Fibroblast of pulmonary artery (primary cell): Measurements from ENCODE around the gene DNAAF5.
"Not testable (repeated sequence)": the region's sequence is repeated elsewhere in the genome, so short reads cannot be mapped to it uniquely, and the experiment has no call there.

Experiments used
- DNase-seq: peaks from one replicate; pipeline ENCODE4 v3.0.0-alpha.2; 2010; ENCODE audit warnings: low read depth
- H3K4me3 ChIP-seq: replicated peaks from 2 replicates; pipeline ENCODE4 v1.5.1; 2011; ENCODE audit warnings: low read depth, mild to moderate bottlenecking, control low read depth, low read length, moderate library complexity
- CTCF ChIP-seq: IDR thresholded peaks from 2 replicates; pipeline ENCODE4 v1.5.1; 2011; ENCODE audit warnings: mild to moderate bottlenecking, control low read depth, low read length, inconsistent platforms; ENCODE audit errors: missing control alignments

DNAAF5 gene

GRCh38 chr7:802500-803242, 76.2 kb downstream of the DNAAF5 start:
- no peak for DNase-seq
- TF ChIP-seq CTCF: no peak
- no peak overlapping the region for H3K4me3 ChIP-seq

- no peak for TF ChIP-seq CTCF
- no peak for DNase-seq
- no peak overlapping the region for H3K4me3 ChIP-seq
Observed at GRCh38 chr7:803243-803635, 76.7 kb downstream of the DNAAF5 start.

GRCh38 chr7:803796-804195, 77.3 kb downstream of the DNAAF5 start:
- H3K4me3 ChIP-seq, DNase-seq: not testable (repeated sequence)

- TF ChIP-seq CTCF: no peak
- DNase-seq: no peak
- no peak overlapping the region for H3K4me3 ChIP-seq
Observed at GRCh38 chr7:805261-805660, 78.8 kb downstream of the DNAAF5 start.

- DNase-seq: no peak
- no peak for TF ChIP-seq CTCF
- H3K4me3 ChIP-seq: peak overlapping the region; percentile 60
Observed at GRCh38 chr7:815284-816216, 89.1 kb downstream of the DNAAF5 start.

- TF ChIP-seq CTCF: no peak
- H3K4me3 ChIP-seq: peak overlapping the region; percentile 73
- DNase-seq: peak; percentile 98
Observed at GRCh38 chr7:816300-816750, 89.8 kb downstream of the DNAAF5 start.
